Mucosa of descending colon (tissue), 3 donors: ENCODE results near the gene TAOK3. TPM values are rescaled to one million over a fixed set of nuclear protein-coding genes. Genes with fewer than 3 reads are reported as not detected.

Experiments used
- ATAC-seq: fragments of 200-7000 bp; cut with Tn5 transposase; one replicate; pipeline ENCODE4 v1.9.1; 2020; ENCODE audit warnings: mild to moderate bottlenecking, moderate library complexity
- DNase-seq, 3 donors: peaks; one replicate each; pipeline ENCODE4 v3.0.0-alpha.2; 2020
- H3K36me3 ChIP-seq: fragments of 200-600 bp; one replicate; pipeline ENCODE4 v1.8.0; 2021; ENCODE audit warnings: low read depth, mild to moderate bottlenecking
- H3K4me1 ChIP-seq: fragments of 200-600 bp; one replicate; pipeline ENCODE4 v1.8.0; 2021; ENCODE audit warnings: low read depth, mild to moderate bottlenecking
- H3K4me3 ChIP-seq: fragments of 200-600 bp; one replicate; pipeline ENCODE4 v1.8.0; 2021; ENCODE audit warnings: mild to moderate bottlenecking
- H3K9me3 ChIP-seq: fragments of 200-600 bp; one replicate; pipeline ENCODE4 v1.8.0; 2021; ENCODE audit warnings: mild to moderate bottlenecking
- intact Hi-C, 2 donors: fragments of 100-400 bp; cut with DNase I in 1 of 2; cut with micrococcal nuclease in 1 of 2; formaldehyde crosslinking; loops; one replicate each; pipeline versions ENCODE4 v1.11.0 to v1.11.1; 2022; cut with DNase I, micrococcal nuclease
- total RNA-seq, 3 donors: library from RNA; stranded (reverse); fragmentation: NEBNext Ultra II Directional in 2 of 3; extraction: Animal tissue kit (Norgen Biotek cat#: 25700) in 2 of 3; gene quantifications; one replicate each; pipeline versions ENCODE4 v1.2.1 to v1.2.4, GENCODE V29; 2021 to 2023
- TF ChIP-seq, protein P1 (sequence below): fragments of 200-600 bp; IDR thresholded peaks from one replicate; pipeline ENCODE4 v1.8.0; 2022; ENCODE audit warnings: antibody characterized with exemption, mild to moderate bottlenecking
- donor health status: DM: no; HTN: no; CAD: no; lungs with moderate emphysema.
- donor health status: DM: no; HTN: no; CAD: no.
- donor health status: DM: no; HTN: yes; CAD: no.

The TAOK3 gene
- total RNA-seq, 3 donors from 2014 or later = 49.5 to 72.3 (median 52.8) TPM

- H3K36me3 ChIP-seq = no peaks in the 10 kb centered on the region
- DNase-seq (peak; percentile 71 to 92 (median 88)), ATAC-seq (peak; percentile 93)
- H3K9me3 ChIP-seq = no peaks in the 10 kb centered on the region
- H3K4me1 ChIP-seq = peaks cover 14% of the 10 kb centered on the region
- intact Hi-C loops = no loop called here
- no peak overlapping the region for H3K4me3 ChIP-seq
- TF ChIP-seq, protein P1, sequence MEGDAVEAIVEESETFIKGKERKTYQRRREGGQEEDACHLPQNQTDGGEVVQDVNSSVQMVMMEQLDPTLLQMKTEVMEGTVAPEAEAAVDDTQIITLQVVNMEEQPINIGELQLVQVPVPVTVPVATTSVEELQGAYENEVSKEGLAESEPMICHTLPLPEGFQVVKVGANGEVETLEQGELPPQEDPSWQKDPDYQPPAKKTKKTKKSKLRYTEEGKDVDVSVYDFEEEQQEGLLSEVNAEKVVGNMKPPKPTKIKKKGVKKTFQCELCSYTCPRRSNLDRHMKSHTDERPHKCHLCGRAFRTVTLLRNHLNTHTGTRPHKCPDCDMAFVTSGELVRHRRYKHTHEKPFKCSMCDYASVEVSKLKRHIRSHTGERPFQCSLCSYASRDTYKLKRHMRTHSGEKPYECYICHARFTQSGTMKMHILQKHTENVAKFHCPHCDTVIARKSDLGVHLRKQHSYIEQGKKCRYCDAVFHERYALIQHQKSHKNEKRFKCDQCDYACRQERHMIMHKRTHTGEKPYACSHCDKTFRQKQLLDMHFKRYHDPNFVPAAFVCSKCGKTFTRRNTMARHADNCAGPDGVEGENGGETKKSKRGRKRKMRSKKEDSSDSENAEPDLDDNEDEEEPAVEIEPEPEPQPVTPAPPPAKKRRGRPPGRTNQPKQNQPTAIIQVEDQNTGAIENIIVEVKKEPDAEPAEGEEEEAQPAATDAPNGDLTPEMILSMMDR = peak; percentile 72
These were observed 251.9 kb downstream of the TAOK3 start for GRCh38 chr12:118120579-118121363.

- H3K4me1 ChIP-seq = peaks cover 15% of the 10 kb centered on the region
- TF ChIP-seq, protein P1 = no peak
- no peaks in the 10 kb centered on the region for H3K36me3 ChIP-seq
- intact Hi-C loops = no loop called here
- H3K9me3 ChIP-seq = no peaks in the 10 kb centered on the region
- ATAC-seq (no peak), DNase-seq (no peak)
- no peak overlapping the region for H3K4me3 ChIP-seq
These were observed 253.2 kb downstream of the TAOK3 start for GRCh38 chr12:118119449-118119879.

DNA sequence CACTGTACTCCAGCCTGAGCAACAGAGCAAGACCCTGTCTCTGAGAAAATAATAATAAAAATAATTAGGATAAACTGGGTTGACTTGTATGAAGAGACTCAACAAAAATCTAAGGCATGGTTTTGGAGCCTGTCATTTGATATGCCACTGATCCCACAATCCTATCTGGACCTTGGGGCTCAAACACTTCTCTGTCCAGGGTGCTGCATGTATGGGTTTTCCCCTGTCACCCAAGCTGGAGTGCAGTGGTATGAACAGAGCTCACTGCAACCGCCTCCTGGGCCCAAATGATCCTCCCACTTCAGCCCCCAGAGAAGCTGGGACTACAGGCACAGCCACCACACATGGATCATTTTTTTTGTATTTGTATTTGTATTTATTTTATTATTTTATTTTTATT lies 263.6 kb downstream of the TAOK3 start:
- Histone ChIP-seq H3K4me1 (peaks cover 5% of the 10 kb centered on the region), H3K4me3 (no peak overlapping the region), H3K9me3 (no peaks in the 10 kb centered on the region), H3K36me3 (no peaks in the 10 kb centered on the region)
- DNase-seq = peak in 1 of 3 donors; percentile 15
- ATAC-seq = no peak
- intact Hi-C loops = no loop called here
- TF ChIP-seq, protein P1 = no peak

GRCh38 chr12:118107694-118108093 lies 265.0 kb downstream of the TAOK3 start:
- ATAC-seq (no peak), DNase-seq (no peak)
- TF ChIP-seq, protein P1 = no peak

DNA sequence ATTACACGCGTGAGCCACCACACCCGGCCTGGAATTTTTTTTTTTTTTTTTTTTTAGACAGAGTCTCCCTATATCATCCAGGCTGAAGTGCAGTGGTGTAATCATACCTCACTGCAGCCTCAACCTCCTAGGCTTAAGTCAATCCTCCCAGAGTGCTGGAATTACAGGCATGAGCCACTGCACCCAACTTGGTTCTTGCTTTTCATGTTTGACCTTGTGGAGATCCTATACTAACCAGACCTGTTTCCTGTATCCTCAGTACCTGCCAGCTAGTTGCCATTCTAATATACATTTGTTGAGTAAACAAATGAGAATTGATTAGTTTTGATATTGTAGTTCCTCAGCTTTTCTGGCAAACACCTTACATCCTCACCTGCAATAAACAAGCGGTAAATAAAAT lies 265.7 kb downstream of the TAOK3 start:
- Histone ChIP-seq H3K36me3 (no peaks in the 10 kb centered on the region), H3K4me1 (peaks cover 13% of the 10 kb centered on the region), H3K4me3 (no peak overlapping the region), H3K9me3 (no peaks in the 10 kb centered on the region)
- no peak for DNase-seq
- intact Hi-C loops = no loop called here
- no peak for ATAC-seq
- TF ChIP-seq, protein P1 = no peak

More at GRCh38 chr12:118107694-118108093, 265.0 kb downstream of the TAOK3 start:
- H3K9me3 ChIP-seq = no peaks in the 10 kb centered on the region
- H3K4me3 ChIP-seq = no peak overlapping the region
- peaks cover 6% of the 10 kb centered on the region for H3K4me1 ChIP-seq
- H3K36me3 ChIP-seq = no peaks in the 10 kb centered on the region
- intact Hi-C loops = no loop called here
